A673 (cell line): ENCODE measurements around the gene MORF4L2.
"Not testable (repeated sequence)": the region's sequence is repeated elsewhere in the genome, so short reads cannot be mapped to it uniquely, and the experiment has no call there.

Experiments used
- EZH2 ChIP-seq: fragments of 200-600 bp; sonication (generic); IDR thresholded peaks from 2 replicates; pipeline ENCODE4 v1.6.1; 2017; ENCODE audit warnings: borderline replicate concordance, low read depth, mild to moderate bottlenecking, mixed read lengths, antibody characterized with exemption, low read length; ENCODE audit not compliant: poor library complexity, severe bottlenecking
- TF ChIP-seq, protein P1 (sequence below): fragments of 300-800, 200-600 bp; sonication (generic); conservative IDR thresholded peaks from 2 replicates; pipeline ENCODE4 v1.5.1; 2017; ENCODE audit warnings: low read depth, mild to moderate bottlenecking, antibody characterized with exemption, low read length, moderate library complexity, mixed read lengths

DNA sequence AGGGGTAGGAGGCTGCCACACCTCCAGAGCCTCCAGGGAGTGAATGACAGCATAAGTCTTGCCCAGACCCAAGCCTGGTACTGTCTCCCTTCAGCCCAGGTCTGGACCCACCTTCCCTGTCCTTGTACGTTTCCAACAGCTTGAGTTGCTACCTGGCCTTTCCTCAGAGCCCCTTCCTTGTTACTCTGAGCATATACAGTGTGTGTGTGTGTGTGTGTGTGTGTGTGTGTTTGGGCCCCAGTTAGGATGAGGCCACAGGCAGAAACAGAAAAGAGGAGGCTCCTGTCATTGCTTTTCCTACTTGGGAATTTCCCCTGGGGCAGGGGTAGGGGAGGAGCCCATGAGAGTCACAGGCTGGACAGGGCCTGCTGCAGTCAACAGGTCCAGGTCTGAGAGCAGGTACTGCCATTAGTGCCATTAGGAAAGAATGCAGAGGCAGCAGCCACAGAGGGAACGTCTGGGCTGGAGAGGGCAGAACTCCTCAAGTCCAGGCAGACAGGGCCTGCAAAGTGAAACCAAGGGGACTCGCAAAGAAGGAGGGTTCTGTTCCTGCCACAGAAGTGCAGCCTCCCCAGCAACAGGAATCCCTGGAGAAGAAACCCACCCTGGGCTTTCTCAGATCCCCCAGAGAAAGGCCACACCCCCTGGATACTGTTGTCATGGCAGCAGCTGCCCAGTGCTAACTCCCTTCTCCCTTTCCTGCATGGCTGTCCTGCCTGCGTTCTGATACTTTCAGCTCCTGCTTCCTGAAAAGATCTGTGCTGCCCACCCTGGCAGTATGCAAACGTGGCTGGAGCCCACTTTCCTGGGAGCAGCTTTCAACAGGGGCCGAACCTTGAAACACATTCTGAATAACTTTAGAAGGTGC lies 47.8 kb downstream of the MORF4L2 start:
- TF ChIP-seq EZH2, result not testable (repeated sequence)
- TF ChIP-seq, protein P1, sequence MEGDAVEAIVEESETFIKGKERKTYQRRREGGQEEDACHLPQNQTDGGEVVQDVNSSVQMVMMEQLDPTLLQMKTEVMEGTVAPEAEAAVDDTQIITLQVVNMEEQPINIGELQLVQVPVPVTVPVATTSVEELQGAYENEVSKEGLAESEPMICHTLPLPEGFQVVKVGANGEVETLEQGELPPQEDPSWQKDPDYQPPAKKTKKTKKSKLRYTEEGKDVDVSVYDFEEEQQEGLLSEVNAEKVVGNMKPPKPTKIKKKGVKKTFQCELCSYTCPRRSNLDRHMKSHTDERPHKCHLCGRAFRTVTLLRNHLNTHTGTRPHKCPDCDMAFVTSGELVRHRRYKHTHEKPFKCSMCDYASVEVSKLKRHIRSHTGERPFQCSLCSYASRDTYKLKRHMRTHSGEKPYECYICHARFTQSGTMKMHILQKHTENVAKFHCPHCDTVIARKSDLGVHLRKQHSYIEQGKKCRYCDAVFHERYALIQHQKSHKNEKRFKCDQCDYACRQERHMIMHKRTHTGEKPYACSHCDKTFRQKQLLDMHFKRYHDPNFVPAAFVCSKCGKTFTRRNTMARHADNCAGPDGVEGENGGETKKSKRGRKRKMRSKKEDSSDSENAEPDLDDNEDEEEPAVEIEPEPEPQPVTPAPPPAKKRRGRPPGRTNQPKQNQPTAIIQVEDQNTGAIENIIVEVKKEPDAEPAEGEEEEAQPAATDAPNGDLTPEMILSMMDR, result not testable (repeated sequence)
